Kidney glomerular epithelial cell (primary cell): Measurements from ENCODE around the gene GET3.
"Not testable (repeated sequence)": the region's sequence is repeated elsewhere in the genome, so short reads cannot be mapped to it uniquely, and the experiment has no call there.

Experiments used
- DNase-seq: peaks from one replicate; lab custom pipeline; 2025; lab: John Stamatoyannopoulos, UW

The GET3 gene

DNA sequence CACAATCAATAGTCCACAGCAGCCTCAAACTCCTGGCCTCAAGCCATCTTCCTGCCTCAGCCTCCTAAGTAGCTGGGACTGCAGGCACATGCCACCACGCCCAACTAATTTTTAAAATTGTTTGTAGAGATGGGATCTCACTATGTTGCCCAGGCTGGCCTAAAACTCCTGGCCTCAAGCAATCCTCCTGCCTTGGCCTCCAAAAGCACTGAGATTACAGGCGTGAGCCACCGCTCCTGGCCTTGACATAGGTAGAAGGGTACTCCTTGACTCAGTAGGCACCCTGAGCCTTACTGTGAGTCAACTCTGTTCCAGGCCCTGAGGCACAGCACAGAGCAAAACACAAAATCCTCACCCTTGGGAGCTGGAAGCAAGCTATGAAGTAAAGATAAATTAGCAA lies 21.4 kb upstream of the GET3 start:
- no peak for DNase-seq

DNA sequence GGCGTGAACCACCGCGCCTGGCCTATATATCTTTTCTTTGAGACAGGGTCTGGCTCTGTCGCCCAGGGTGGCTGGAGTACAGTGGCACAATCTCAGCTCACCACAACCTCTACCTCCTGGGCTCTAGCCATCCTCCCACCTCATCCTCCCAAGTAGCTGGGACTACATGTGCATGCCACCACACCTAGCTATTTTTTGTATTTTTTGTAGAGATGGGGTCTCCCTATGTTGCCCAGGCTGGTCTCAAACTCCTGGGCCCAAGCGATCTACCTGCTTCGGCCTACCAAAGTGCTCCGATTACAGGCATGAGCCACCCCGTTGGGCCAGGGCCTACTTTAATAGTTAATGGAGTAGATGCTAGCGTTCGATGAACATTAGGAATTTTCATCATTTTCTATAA lies 17.0 kb upstream of the GET3 start:
- no peak for DNase-seq

DNA sequence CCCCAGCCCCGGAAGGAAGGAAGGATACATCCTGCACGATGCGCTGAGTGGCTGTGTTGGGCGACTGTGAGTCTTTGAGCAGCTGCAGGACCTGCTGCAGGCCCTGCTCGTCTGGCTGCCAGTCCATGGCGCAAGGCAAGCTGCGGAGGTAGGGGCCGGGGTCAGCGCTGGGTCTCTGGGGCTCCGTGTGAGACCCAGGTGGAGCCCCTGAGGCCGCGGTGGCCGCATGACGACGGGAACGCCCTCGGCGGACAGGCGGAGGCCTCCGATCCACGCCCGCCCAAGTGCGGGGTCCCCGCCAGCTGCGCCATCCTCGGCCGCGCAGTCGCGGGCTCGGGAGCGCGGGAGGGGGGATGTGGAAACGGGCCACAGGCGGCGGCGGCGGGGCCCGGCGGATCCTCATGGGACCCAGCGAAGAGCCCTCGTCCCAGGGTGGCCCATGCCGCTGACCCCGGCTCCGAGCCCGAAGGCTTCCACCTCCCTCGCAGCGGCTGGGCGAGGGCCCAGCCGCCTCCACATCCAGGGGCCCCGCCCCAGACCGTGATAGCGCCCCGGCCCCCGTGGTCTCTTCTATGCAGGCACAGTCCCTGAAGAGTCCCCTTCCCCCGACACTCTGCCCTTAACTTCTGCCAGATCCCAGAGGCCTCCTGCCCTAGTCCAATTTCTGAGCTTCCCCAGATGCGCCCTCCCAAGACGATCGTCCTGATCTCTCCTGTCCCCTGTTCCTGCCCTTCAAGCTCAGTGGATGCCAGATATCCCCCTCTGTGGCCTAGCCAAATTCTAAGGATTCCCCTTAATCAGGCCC lies 16.2 kb upstream of the GET3 start:
- DNase-seq, result no peak

DNA sequence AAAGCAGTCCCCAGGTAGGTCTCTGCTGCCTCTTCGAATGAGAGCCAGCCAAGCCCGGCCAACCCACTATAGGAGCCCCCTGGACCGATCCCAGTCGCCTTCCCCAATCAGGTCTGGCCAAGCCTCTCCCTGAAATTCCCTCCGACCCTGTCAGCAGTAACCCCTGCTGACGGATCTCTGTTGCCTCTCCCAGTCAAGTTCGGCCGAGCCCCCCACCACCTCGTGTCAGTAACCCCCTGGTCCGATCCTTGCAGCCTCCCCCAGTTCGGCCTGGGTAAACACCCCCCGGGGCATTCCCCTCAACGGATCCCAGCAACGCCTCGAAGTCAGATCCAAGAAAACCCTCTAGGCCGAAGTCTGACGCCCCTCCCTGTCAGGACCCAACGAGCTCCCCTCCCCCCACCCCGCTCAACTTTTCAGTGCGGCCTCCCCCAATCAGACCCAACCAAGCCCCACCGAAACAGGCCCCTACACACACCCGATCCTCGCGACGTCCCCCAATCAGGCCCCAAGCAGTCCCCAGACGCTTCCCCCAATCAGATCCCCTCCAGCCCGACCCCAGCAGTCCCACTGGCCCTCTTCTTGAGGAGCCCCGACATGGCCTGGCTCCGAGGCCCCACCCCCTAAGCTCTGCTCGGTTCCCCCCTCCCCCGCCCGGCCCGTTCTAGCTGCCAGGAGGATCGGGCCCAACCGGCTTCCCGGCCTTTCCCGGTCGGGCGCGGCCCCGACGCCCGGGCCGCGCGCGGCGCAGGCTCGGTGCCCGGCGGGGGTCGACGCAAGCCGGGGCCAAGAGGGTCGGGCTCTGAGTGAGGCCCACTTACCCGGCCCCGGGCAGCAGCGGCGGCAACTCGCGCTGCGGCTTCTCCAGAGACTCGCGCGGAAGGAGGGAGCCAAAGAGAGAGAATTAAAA lies 15.4 kb upstream of the GET3 start:
- no peak for DNase-seq

DNA sequence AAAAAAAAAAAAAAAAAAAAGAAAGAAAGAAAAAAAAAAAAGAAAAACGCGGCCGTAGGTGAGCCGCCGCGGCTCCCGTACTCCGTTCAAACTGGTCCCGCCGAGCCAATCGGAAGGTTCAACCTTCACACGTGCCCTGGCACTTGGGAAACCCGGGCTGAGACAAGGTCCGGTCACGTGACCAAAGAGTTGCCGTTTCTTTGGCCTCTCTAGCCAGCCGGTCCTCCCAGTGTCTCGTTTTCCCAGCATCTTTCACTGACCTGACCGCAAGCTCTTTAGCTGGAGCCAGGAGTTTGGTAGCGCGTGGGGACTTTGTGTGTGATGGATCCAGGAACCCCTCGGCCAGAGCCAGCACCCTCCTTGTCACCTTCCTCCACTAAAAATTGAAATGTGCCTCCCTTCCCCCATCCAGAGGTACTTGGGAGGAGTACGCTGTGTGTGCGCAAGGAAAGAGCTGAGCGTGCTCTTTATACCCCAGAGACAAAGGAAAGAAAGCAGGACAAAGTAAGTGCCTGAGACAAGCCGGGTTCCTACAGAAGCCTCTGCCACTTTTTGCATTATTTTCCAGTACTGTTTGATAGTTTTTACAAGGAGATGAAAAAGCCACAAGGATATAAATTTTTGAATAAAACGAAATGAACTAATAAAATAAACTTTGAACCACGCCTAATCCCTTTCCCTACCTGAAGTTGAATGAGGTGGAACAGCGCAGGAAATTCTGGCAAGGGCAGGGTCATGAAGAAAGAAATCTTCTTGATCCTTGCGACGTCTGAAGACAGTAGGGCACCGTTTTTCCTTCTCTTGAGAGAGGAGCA lies 14.5 kb upstream of the GET3 start:
- DNase-seq, result peak; percentile 90

DNA sequence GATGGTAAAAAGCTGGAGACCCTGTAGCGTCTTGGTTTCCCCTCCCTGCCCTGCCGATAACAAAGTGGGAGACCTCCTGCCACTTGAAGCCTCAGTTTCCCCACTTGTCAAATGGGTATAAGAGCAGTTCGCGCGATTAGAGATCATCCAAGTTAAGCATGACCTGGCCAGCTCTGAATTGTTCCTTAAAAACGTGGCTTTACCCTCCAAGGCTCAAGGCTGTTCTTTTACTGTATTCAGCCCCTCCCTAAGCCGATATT lies 14.0 kb upstream of the GET3 start:
- DNase-seq, result no peak

DNA sequence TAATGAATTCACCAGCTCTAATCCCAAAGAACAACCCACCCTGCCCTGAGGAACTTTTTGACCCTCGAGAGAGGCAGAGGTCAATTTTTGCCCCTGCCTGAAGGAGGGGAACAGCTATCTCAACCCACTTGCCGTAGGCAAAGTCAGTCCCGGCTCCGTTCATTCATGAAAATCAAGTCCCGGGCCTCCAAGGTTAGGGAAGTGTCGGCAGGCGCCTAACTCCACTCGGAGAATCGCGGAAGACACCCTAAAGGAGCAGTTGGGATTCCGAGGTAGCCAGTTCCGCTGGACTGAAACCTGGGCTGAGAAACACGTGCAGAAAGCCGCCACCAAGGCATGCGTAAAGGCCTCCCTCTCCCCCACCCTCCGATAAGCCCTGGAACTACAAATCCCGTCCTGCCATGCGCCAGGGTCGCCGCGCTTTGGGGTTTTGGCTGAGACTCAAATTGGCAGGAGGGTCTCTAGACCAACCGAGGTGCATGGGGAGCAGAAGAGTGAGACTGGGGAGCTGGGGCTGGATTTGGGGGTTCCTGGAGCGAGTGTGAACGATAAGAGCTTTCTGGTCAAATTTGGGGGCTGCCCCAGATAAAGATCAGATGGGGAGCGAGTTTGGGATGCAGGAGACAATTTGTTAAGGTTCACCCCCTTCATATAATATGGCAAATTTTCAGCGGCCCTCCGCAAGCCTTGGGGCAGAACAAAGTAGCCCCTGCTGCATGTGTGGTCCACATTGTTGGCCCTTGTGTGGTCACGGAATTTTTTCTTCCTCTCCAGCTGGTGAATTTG lies 13.5 kb upstream of the GET3 start, which contains the start of gene TNPO2:
Gene TNPO2, minus strand, starts transcription at position 292 of the 786 bp plus-strand sequence. CDS start 2,955 bp downstream, outside the sequence.
- peak; percentile 50 for DNase-seq

DNA sequence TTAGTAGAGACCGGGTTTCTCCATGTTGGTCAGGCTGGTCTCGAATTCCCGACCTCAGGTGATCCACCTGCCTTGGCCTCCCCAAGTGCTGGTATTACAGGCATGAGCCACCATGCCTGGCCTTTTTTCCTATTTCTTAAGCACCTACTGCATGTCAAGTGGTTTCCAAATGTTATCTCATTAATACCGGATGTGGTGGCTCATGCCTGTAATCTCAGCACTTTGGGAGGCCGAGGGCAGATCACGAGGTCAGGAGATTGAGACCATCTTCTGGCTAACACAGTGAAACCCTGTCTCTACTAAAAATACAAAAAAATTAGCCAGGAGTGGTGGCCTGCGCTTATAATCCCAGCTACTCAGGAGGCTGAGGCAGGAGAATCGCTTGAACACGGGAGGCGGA lies 11.7 kb upstream of the GET3 start:
- not testable (repeated sequence) for DNase-seq

DNA sequence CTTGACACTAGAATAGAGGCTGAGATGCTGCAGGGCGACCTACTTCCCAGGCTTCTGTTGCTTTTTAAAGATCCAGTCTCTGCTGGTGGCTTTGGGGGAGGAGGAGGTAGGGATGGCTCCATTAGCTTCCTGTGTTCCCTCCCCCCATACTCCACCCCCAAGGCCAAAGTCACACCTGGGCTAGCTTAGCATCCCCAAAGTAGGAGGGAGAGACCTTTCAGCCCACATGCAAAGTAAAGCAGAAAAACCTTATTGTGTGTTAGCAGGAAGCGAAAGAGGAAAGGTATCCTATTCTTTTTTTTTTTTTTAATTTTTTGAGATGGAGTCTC lies 10.3 kb upstream of the GET3 start:
- DNase-seq, result no peak

DNA sequence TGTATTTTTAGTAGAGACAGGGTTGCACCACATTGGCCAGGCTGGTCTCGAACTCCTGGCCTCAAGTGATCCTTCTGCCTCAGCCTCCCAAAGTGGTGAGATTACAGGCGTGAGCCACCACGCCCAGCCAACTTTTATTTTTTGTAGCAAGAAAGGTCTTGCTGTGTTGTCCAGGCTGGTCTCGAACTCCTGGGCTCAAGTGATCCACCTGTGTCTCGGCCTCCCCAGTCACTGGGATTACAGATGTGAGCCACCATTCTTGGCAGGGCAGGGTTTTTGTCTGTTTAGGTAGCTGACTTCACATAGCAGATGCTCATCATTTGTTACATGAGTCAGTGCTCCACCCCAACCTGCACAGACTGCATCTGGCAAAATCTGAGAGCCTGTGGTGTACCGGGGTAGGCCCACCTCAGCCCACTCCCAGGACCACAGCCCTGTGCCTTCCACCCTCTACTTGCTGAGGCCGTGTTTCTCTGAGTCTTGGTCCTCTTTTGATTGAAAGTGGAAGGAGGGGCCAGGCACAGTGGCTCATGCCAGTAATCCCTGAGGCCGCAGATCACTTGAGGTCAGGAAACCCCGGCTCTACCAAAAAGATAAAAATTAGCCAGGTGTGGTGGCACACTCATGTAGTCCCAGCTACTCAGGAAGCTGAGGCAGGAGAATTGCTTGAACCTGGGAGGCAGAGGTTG lies 9.4 kb upstream of the GET3 start:
- DNase-seq, result no peak

DNA sequence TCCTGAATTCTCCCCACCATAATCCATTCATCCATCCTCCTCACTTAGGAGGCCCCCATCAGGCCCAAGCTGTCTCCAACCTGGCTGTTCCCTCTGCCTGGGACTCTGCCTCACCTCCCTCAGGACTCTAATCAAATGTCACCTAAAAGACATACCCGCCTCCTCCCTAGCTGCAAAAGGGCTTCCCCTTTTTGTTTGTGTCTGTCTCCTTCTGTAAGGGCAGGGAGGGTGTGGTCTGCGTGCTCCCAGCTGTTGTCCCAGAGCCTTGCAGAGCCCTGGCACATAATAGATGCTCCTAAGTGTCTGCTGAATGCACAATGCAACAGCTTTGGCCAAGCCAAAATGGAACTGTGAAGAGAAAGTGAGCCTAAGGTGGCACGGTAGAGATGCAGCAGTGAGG lies 7.2 kb upstream of the GET3 start:
- no peak for DNase-seq

DNA sequence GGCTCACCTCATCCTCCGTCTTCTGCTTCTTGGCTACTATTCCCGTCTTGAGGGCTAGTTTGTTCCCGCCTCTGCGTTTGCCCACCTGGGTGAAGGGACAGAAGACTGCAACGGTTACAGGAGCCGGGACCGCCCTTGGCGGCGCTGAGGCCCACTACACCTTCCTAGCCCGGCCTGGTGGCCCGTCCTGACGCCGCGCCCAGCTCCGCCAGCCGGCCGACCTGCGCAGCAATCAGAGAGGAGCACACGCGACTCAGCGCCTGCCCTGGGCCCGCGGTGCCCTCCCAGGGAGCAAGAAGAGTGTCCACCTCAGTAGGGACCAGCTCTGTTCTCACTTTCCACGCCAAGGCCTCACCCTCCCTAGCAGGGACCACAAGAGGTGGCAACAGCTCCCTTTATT lies 6.0 kb upstream of the GET3 start:
- no peak for DNase-seq

DNA sequence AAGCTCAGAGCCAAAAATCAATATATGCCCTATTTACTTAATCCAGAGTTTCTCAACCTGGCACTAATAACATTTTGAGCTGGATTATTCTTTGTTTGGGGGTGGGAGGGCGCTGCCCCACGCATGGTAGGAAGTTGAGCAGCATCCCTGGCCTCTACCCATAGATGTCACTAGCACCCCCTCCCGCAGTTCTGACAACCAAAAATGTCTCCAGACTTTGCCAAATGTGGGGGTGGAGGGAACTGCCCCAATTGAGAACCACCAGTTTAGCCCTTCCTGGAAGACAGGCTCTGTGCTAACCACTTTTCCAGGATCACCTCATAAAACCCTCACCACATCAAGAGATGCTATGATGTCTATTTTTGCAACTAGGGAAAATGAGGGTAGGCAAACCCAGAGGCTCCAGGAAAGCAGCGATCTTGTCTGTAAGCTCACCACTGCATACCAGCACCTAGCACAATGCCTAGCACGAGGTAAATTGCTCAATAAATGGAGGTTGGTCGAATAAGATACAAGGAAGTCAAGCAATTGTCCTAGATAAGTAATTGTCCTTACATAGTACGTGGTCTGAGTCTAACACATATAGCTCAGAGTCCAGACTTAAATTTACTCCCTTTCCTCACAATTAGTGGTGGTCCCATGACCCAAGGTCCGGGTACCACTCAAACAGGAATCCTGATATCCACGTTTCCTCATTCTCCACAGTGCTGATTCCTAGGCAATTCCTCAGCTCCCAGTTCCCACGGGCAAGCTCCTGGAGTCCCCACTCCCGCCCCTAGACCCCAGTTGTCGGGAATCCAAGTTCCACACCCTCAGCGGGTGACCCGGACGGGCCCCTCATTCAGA lies 3.7 kb upstream of the GET3 start:
- DNase-seq, result peak; percentile 17

DNA sequence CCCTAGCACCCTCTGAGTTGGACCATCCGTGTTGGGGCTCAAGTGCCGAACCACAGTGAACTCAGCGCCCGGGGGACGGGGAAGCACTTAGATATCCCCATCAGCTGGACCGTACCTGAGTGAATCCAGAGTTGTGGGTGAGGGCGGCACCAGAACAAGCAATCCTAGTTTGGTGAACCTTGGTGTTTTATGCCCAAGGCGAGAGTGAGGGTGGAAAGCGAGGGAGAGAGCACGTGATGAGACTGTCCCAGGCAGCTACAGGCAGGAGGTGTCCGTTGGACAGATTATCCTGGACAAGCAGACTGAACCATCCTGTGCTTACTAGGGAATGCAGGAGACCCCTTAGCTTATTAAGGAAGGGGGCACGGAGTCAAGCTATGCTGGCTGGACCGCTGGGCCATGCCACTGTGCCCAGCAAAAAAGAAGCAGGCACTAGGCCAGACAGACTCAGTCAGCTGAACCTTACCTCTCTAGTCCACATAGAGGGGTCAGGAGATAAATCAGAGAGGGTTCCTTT lies 596 bp downstream of the GET3 start:
- no peak for DNase-seq

DNA sequence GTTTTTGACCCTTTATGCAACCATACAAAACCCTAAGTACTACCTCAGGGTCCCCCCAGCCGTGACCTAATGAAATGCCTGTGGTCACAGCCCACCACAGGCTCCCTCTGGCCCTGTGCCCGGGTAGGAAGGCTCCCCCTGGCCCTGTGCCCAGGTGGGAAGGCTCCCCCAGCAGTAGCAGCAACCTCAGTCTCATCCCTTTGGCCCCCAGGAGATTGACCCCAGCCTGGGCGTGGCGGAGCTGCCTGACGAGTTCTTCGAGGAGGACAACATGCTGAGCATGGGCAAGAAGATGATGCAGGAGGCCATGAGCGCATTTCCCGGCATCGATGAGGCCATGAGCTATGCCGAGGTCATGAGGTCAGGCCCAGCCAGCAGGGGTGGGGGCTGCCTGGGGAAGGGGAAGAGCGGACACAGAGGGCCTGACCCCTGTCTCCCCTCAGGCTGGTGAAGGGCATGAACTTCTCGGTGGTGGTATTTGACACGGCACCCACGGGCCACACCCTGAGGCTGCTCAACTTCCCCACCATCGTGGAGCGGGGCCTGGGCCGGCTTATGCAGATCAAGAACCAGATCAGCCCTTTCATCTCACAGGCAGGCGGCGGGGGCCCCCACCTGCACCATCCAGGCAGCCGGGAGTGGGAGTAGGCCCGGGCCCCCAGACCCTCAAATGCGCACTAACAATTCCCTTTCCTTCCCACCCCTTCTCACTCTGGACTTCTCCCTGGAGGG lies 8.0 kb downstream of the GET3 start:
- no peak for DNase-seq

DNA sequence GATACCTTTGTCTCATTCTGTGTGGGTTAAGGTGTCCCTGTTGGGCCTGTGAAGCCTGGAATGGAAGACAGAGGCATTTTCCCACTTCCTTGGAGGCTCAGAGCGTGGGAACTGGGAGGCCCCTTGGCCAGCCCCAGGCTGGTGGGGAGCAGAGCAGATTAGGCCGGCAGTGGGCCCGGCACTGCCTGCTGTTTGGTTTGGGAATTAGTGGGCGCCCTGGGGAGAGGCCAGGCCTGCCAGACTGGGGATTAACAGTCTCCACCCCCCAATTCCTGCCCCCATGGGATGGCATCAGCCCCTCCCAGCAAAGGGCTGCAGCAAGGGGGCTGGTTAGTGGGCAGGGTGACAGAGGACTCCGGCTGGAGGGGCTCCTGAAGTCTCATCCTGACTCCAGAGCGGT lies 11.2 kb downstream of the GET3 start:
- no peak for DNase-seq

DNA sequence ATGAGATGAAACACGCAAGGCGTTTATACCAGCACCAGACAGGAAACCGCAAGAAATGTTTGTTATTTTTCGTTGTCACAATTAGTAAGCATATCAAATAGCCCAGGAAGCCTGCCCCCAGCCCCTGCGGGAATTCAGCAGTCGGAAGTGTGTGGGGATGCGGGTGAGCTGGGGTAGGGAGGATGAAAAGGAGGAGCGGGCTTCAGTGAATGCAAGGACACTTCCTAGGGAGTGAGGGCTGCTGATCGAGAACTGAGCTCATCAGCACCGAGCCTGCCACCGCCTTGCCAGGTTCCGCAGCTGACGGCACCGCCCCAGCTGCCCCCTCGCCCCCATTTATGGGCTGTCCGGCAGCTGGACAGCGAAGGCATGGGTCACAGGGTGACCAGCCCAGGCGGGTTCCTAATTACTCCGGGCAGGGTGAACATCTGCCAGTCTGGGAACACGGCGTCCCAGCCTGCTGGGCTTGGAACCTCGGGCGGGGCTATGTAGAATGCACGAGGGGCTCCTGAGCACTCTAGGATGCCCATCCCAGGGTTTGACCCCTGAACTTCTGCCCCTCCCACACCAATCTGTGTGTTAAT lies 12.7 kb downstream of the GET3 start:
- DNase-seq, result no peak

DNA sequence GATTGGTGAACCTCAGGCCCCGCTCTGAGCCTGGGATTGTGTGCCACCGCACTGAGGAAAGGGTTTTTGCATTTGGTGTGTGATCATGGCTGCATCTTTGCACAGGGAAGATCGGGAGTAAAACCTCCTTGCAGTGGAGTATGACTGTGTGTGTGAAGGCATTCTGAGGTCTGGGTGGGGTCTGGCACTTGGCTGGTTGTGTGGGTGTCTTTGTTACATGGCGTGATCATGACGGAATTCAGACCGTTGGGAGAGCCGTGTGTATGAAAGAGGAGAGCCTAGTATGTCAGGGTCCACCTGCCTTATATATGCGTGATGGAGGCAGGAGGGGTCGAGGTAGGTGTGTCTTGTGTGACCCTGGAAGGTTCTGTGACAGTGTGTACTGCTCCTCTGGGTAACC lies 13.6 kb downstream of the GET3 start:
- no peak for DNase-seq

DNA sequence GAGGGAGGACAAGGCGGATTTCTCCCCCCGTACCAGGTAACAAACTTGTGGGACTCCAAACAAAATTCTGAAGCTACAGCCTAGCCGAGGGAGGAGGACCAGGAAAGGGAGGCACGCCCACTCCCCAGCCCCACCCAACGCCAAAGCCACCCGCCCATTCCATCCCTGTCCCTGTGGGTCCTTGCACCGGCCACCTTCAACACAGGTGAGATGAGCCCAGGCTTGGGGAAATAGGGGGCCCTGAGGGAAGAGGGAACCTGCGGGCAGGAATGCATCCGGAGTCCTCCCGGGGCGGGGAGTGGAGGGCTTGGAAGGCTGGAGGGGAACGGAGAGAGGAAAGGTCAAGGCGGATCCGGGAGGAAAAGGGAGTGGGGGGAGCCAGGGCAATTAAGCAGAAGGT lies 14.3 kb downstream of the GET3 start, which contains the start of gene BEST2:
Gene BEST2, plus strand, starts transcription at position 157 of the 400 bp plus-strand sequence. CDS start 802 bp downstream, outside the sequence.
- no peak for DNase-seq
